Measurements from ENCODE around the gene ECI2.
A peak's percentile ranks its signal among the peaks of the same experiment; 100 is the strongest.
"Not testable (repeated sequence)": the region's sequence is repeated elsewhere in the genome, so short reads cannot be mapped to it uniquely, and the experiment has no call there.

ECI2 gene

DNA sequence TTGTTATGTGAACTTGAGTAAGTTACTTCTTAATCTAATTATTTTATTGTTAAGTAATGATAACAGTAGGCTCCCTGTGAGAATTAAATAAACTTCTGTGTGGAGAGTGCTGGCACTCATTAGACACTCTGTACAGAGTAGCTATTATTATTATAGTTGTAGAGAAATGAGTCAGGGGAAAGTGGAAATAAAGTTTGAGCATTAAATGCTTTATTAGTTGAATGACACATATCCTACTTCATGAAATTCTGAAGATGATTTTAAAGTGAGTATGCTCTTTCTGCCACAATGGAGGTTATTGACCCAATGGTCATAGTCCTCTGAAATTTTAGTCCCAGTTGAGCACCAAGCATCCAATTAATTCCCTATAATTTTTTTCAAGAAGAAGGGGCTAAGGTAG is 5.9 kb downstream of the ECI2 start:
- DNase-seq: no peak
- TF ChIP-seq GATA1 (IDR thresholded peaks at IDR 0.05; ENCODE audit: low read depth, low read length): no peak
- TF ChIP-seq POLR2A (IDR thresholded peaks at IDR 0.05; ENCODE audit: low read length): no peak

DNA sequence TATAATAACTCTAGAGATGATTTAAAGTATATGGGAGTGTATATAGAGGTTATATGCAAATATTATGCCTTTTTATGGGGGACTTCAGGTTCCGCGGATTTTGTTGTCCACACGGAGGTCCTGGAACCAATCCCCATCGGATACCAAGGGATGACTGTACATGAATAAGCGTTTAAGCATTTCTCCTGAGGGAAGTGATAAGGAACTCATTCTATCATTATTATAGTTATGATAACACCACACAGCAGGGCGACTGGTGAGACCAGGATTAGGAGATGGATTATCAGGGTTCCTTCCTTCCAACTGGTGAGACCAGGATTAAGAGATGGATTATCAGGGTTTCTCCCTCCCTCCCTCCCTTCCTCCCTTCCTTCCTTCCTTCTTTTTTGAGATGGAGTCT is 6.6 kb downstream of the ECI2 start:
- DNase-seq: no peak
- TF ChIP-seq POLR2A (IDR thresholded peaks at IDR 0.05; ENCODE audit: low read length): no peak

- DNase-seq: peak; percentile 9 to 19
- TF ChIP-seq GATA1 (IDR thresholded peaks at IDR 0.05; ENCODE audit: low read depth, low read length): no peak
- no peak for TF ChIP-seq POLR2A (IDR thresholded peaks at IDR 0.05; ENCODE audit: low read length)
Observed at GRCh38 chr6:4128072-4128471, 7.3 kb downstream of the ECI2 start.

- TF ChIP-seq POLR2A (IDR thresholded peaks at IDR 0.05; ENCODE audit: low read length) (no peak), GATA1 (IDR thresholded peaks at IDR 0.05; ENCODE audit: low read depth, low read length) (no peak)
- DNase-seq: peak in 1 of 2 experiments; percentile 18
Observed at GRCh38 chr6:4125933-4126864, 9.2 kb downstream of the ECI2 start.

GRCh38 chr6:4125500-4125899 is 9.9 kb downstream of the ECI2 start:
- no peak for TF ChIP-seq POLR2A (IDR thresholded peaks at IDR 0.05; ENCODE audit: low read length)
- TF ChIP-seq GATA1 (IDR thresholded peaks at IDR 0.05; ENCODE audit: low read depth, low read length): no peak

DNA sequence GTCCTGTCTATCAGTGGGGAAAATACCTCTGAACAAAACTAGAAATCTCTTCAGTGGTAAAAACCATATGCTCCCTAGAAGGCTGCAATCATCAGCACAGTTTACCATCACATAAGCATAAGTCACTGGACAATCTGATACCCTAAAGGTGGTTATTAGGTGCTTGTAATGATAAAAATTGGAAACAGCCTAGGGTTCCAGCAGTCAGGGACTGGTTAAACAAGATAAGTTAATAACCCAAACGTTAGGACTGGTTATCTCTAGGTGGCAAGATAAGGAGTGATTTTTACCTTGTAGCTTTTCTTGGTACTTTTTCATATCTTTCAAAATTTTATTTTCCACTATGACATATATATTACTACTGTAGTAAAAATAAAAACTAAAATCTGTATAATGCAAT is 11.0 kb downstream of the ECI2 start:
- peak; percentile 28 to 79 for DNase-seq
- TF ChIP-seq POLR2A (IDR thresholded peaks at IDR 0.05; ENCODE audit: low read length): no peak
- TF ChIP-seq GATA1 (IDR thresholded peaks at IDR 0.05; ENCODE audit: low read depth, low read length): no peak

More at GRCh38 chr6:4125500-4125899, 9.9 kb downstream of the ECI2 start:
- DNase-seq: peak in 1 of 2 experiments; percentile 40

DNA sequence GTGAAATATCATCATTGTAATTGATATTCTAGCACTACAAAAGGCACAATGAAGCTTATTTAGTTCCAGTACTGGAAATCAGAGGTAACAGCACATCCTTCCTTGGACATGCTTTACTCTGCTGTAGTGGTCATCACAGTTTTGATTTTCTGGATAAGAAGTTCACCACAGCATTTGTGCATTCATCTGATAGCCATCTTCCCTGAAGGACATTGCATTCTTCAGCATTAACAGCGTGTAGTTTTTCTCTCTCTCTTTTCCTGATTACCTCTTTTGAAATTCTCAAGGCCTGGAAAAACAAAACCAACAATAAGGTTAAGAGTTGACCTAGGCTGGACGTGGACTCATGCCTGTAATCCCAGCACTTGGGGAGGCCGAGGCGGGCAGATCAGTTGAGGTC is 19.6 kb downstream of the ECI2 start:
- DNase-seq: no peak

DNA sequence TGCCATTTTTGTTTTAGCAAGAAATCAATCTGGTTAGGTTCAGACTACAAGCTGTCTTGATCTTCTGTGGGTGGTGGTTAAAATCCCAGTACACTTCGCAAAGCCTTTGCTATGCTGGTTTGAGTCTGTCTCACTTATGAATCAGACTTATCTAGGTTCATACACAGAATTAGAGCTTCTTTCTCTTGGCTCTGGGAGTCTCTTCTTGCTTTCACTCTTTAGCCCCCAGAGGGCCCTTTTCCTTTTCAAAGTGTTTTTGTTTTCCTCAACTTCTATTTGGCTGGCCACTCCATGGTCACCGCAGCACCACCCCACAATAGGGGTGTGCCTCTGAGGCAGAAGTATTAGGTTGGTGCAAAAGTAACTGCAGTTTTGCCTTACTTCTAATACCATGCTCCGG is 21.3 kb downstream of the ECI2 start:
- DNase-seq: no peak
- TF ChIP-seq POLR2A (IDR thresholded peaks at IDR 0.05; ENCODE audit: low read length) (no peak), GATA1 (IDR thresholded peaks at IDR 0.05; ENCODE audit: low read depth, low read length) (no peak)

More for the DNA sequence above, 19.6 kb downstream of the ECI2 start:
- TF ChIP-seq POLR2A (IDR thresholded peaks at IDR 0.05; ENCODE audit: low read length): no peak
- no peak for TF ChIP-seq GATA1 (IDR thresholded peaks at IDR 0.05; ENCODE audit: low read depth, low read length)

DNA sequence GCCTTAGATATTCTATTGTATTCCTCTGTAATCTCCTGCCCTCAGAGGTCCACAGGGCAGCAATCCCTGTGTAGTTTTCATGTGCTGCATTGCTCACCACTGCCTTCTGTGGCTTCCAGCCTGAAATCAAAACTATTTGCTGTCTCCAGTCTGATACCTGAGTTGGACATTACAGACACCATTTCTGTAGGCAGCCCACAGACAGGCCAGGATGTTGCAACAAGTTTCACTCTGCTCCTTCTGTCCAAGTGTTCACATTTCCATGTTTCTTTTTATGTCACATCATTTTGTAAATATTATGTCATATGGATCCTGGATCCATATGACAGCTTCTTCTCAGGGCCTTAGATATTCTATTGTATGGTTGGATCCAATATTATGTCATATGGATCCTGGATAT is 21.7 kb downstream of the ECI2 start:
- TF ChIP-seq GATA1 (IDR thresholded peaks at IDR 0.05; ENCODE audit: low read depth, low read length) (no peak), POLR2A (IDR thresholded peaks at IDR 0.05; ENCODE audit: low read length) (no peak)

DNA sequence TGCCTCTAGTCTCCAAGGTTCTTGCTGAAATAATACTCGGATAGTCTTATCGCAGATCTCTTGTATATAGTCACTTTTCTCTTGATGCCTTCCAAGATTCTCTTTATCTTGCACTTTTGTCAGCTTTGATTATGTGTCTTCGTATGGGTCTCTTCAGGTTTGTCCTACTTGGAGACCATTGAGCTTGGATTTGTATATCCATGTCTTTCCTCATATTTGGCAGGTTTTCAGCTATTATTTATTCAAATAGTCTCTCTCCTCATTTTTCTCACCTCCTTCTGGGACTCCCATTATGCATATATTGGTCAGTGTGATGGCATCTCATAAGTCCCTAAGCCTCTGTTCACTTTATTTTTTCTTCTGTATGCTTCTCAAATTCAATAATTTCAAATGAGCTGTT is 23.0 kb downstream of the ECI2 start:
- TF ChIP-seq POLR2A (IDR thresholded peaks at IDR 0.05; ENCODE audit: low read length): no peak
- TF ChIP-seq GATA1 (IDR thresholded peaks at IDR 0.05; ENCODE audit: low read depth, low read length): no peak
- DNase-seq: no peak

More for the DNA sequence above, 21.7 kb downstream of the ECI2 start:
- DNase-seq: no peak

GRCh38 chr6:4109363-4109815 is 26.0 kb downstream of the ECI2 start:
- DNase-seq: not testable (repeated sequence)

DNA sequence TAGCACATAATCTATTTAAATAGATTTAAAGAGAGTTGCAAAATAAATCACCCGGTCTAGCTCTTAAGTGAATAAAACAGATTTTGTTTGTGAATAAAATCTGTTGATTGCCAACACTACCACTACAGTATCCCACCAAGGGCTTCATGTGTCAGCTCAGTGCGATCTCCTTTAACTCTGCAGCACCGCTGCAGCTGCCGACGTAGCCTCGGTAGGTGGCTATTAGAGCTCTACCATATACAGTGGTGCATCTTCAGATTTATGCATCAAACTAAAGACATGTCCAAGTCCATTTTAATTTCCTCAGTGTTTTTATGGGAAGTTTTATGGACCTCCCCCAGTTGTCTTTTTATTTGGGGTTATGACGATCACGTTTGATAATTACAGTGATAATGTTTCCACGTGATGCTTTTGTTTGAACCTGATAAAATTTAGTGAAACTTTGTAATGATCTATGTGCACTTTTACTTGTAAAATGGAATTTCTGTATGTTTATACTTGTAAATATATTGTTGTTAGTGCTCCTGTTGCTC is 26.7 kb downstream of the ECI2 start:
- no peak for DNase-seq
- no peak for TF ChIP-seq POLR2A (IDR thresholded peaks at IDR 0.05; ENCODE audit: low read length)
- TF ChIP-seq GATA1 (IDR thresholded peaks at IDR 0.05; ENCODE audit: low read depth, low read length): no peak

DNA sequence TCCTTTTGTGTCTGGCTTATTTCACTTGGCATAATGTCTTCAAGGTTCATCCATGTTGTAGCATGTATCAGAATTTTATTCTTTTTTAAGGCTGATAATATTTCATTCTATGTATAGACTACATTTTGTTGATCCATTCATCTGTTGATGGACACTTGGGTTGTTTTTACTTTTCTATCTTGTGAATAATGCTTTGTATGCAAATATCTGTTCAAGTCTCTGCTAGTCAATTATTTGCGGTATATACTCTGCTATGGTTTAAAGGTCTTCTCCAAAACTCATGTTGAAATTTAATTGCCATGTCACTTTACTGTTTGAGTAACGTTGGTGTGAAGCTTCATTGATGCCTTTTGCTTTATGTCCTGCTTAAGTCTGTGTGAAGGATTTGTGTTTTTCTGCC is 27.5 kb downstream of the ECI2 start:
- no peak for TF ChIP-seq POLR2A (IDR thresholded peaks at IDR 0.05; ENCODE audit: low read length)
- TF ChIP-seq GATA1 (IDR thresholded peaks at IDR 0.05; ENCODE audit: low read depth, low read length): no peak
- DNase-seq: no peak

DNA sequence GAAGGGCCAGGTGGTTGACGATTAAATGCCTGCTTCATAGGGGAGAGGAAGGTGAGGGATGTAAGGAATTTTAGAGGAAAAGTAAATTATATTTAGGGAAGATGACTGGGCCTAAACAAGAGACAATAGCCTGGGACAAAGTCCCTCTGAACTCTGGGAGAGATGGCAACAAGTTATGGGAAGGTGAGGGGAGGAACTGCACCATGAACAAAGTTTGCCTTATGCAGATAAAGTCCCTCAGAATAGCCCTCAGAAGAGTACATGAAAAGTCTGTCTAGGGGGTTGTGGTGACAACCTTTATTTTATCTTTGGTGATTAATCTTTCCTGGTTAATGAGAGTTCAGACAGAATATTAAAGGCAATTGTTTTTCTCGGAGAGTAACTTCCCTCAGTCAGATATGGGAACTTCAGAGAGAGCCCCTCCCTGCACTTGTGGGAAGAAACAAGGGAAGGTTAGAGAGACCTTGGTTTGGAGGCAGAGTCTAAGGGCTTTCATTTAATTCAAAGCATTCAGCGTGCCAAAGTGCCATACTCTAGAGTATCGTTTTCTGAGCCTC is 29.3 kb downstream of the ECI2 start:
- no peak for TF ChIP-seq POLR2A (IDR thresholded peaks at IDR 0.05; ENCODE audit: low read length)
- TF ChIP-seq GATA1 (IDR thresholded peaks at IDR 0.05; ENCODE audit: low read depth, low read length): no peak
- no peak for DNase-seq

DNA sequence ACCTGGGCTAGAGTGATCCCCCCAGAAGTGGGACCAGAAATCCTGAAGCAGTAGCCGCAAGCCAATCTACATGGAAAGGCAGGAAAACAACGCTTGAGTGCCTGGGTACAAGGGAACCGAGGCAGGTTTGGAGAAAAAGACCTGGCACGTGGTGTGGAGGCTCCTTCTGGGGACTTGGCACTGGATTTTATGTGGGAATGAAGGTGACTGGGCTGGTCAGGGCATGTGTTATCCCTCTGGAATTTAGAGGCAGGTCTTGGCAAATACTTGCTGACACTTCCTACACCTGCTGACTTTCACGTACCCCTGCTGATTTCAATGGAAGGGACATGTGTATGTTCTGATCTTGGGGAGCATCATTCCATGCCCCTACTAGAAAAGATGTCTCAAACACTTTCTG is 31.4 kb downstream of the ECI2 start:
- no peak for TF ChIP-seq POLR2A (IDR thresholded peaks at IDR 0.05; ENCODE audit: low read length)
- no peak for TF ChIP-seq GATA1 (IDR thresholded peaks at IDR 0.05; ENCODE audit: low read depth, low read length)
- DNase-seq: no peak
